ENCODE results near the gene B3GNT7. TPM values are rescaled to one million over a fixed set of nuclear protein-coding genes. Genes with fewer than 3 reads are reported as not detected.

The B3GNT7 gene
- total RNA-seq, 2 donors from 2014 or later: 244 to 258 TPM

GRCh38 chr2:231357931-231358330 lies 37.6 kb upstream of the B3GNT7 start:
- no peaks in the 10 kb centered on the region for H3K36me3 ChIP-seq
- H3K9ac ChIP-seq (ENCODE audit: low read depth in 2 of 2, low read length in 2 of 2): no peak overlapping the region
- H3K4me3 ChIP-seq: no peak overlapping the region
- TF ChIP-seq CTCF (IDR thresholded peaks at IDR 0.05): no peak
- no peaks in the 10 kb centered on the region for H3K27me3 ChIP-seq
- no peaks in the 10 kb centered on the region for H3K9me3 ChIP-seq
- DNase-seq: no peak
- H3K27ac ChIP-seq: no peak overlapping the region
- H3K4me1 ChIP-seq: no peaks in the 10 kb centered on the region
- intact Hi-C loops (cut with DNase I): no loop called here

DNA sequence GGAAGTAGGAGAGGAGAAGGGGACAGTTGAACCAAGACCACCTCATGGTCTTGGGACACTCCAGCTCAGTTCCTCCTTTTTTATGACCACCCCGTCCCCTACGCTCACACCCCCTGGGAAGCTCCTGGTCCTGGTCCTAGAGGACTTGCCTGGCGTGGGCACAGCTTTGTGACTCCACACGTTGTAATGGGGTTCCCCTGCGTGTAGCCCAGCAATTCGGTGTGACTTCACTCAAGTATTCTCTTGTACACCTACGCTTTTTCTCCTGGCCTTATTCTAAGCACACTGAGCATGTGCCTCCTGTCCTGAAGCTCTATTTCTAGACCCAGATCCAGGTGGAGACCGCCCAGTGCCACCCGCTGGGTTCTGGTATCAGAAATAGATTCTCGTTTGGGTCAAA lies 36.1 kb upstream of the B3GNT7 start:
- intact Hi-C loops (cut with DNase I): no loop called here

DNA sequence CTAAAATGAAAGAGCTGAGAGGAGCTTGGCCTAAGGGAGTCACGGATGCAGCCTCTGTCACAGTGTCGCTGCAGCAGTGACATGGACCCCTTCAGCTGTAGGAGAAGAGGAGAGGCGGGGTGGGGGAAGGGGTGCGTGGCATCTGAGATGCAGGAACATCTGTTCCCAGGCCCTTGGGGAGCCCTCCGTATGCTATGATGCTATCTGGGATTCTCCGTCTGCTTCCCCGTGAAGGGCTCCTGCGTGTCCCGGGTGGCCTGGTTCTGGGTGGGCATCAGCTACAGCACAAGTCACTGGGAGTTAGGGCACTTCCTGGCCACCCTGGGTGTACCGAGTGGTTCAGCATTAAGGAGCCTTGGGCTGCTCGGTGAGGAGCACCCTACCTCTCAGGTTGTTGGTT lies 35.6 kb upstream of the B3GNT7 start:
- Histone ChIP-seq H3K27ac (no peak overlapping the region), H3K9me3 (no peaks in the 10 kb centered on the region), H3K4me1 (no peaks in the 10 kb centered on the region), H3K4me3 (no peak overlapping the region), H3K27me3 (no peaks in the 10 kb centered on the region), H3K36me3 (no peaks in the 10 kb centered on the region), H3K9ac (ENCODE audit: low read depth in 2 of 2, low read length in 2 of 2) (no peak overlapping the region)
- no peak for DNase-seq
- TF ChIP-seq CTCF (IDR thresholded peaks at IDR 0.05): no peak
- intact Hi-C loops (cut with DNase I): no loop called here

More for the DNA sequence above, 36.1 kb upstream of the B3GNT7 start:
- Histone ChIP-seq H3K36me3 (no peaks in the 10 kb centered on the region), H3K27me3 (no peaks in the 10 kb centered on the region), H3K4me3 (no peak overlapping the region), H3K4me1 (no peaks in the 10 kb centered on the region), H3K27ac (no peak overlapping the region), H3K9me3 (no peaks in the 10 kb centered on the region), H3K9ac (ENCODE audit: low read depth in 2 of 2, low read length in 2 of 2) (no peak overlapping the region)
- DNase-seq: no peak
- no peak for TF ChIP-seq CTCF (IDR thresholded peaks at IDR 0.05)

- H3K4me3 ChIP-seq: no peak overlapping the region
- no peak overlapping the region for H3K27ac ChIP-seq
- H3K9ac ChIP-seq (ENCODE audit: low read depth in 2 of 2, low read length in 2 of 2): no peak overlapping the region
- no peaks in the 10 kb centered on the region for H3K27me3 ChIP-seq
- no peaks in the 10 kb centered on the region for H3K36me3 ChIP-seq
- H3K4me1 ChIP-seq: no peaks in the 10 kb centered on the region
- no peak for DNase-seq
- no peaks in the 10 kb centered on the region for H3K9me3 ChIP-seq
- no peak for TF ChIP-seq CTCF (IDR thresholded peaks at IDR 0.05)
- intact Hi-C loops (cut with DNase I): no loop called here
These were observed 35.1 kb upstream of the B3GNT7 start for GRCh38 chr2:231360401-231360800.

- DNase-seq: no peak
- no peak overlapping the region for H3K27ac ChIP-seq
- no peak overlapping the region for H3K9ac ChIP-seq (ENCODE audit: low read depth in 2 of 2, low read length in 2 of 2)
- no peaks in the 10 kb centered on the region for H3K36me3 ChIP-seq
- no peak overlapping the region for H3K4me3 ChIP-seq
- H3K27me3 ChIP-seq: no peaks in the 10 kb centered on the region
- no peaks in the 10 kb centered on the region for H3K4me1 ChIP-seq
- no peak for TF ChIP-seq CTCF (IDR thresholded peaks at IDR 0.05)
- intact Hi-C loops (cut with DNase I): no loop called here
- H3K9me3 ChIP-seq: no peaks in the 10 kb centered on the region
These were observed 34.6 kb upstream of the B3GNT7 start for GRCh38 chr2:231360881-231361371.

All from colonic mucosa (tissue), 4 donors.